Ammon's horn (tissue), 1 donor: ENCODE results near the gene ARID1B.
A peak's percentile ranks its signal among the peaks of the same experiment; 100 is the strongest.

Experiments
- DNase-seq: peaks from one replicate; pipeline ENCODE4 v3.0.0-alpha.2; 2016; ENCODE audit warnings: low spot score

Gene ARID1B

GRCh38 chr6:156773935-156774852 is 3.0 kb upstream of the ARID1B start:
- DNase-seq: no peak

- DNase-seq: peak; percentile 57
Measured at GRCh38 chr6:156774863-156775405, 2.2 kb upstream of the ARID1B start.

GRCh38 chr6:156775717-156776116 is 1.5 kb upstream of the ARID1B start:
- no peak for DNase-seq

GRCh38 chr6:156776470-156776839 is 723 bp upstream of the ARID1B start:
- DNase-seq: peak; percentile 41

- DNase-seq: peak; percentile 50
Measured at GRCh38 chr6:156777577-156778453, 637 bp downstream of the ARID1B start.

GRCh38 chr6:156778454-156779205 is 1.5 kb downstream of the ARID1B start:
- DNase-seq: peak; percentile 54

GRCh38 chr6:156779206-156780094 is 2.3 kb downstream of the ARID1B start:
- DNase-seq: peak; percentile 38

GRCh38 chr6:156780102-156780641 is 3.0 kb downstream of the ARID1B start:
- DNase-seq: peak; percentile 94

GRCh38 chr6:156780962-156781853 is 4.0 kb downstream of the ARID1B start:
- DNase-seq: no peak

GRCh38 chr6:156781861-156782631 is 4.9 kb downstream of the ARID1B start:
- no peak for DNase-seq

GRCh38 chr6:156782691-156783320 is 5.6 kb downstream of the ARID1B start:
- no peak for DNase-seq

- DNase-seq: no peak
Measured at GRCh38 chr6:156783958-156784357, 6.8 kb downstream of the ARID1B start.

- DNase-seq: no peak
Measured at GRCh38 chr6:156786652-156787051, 9.5 kb downstream of the ARID1B start.

- DNase-seq: no peak
Measured at GRCh38 chr6:156787569-156788492, 10.7 kb downstream of the ARID1B start.

GRCh38 chr6:156789081-156789943 is 12.1 kb downstream of the ARID1B start:
- no peak for DNase-seq

GRCh38 chr6:156790711-156791319 is 13.6 kb downstream of the ARID1B start:
- DNase-seq: no peak
